HG03097 (cell line): ENCODE results near the gene EDEM1.
A peak's percentile ranks its signal among the peaks of the same experiment; 100 is the strongest.

ENCODE experiments used
- ATAC-seq: cut with Tn5 transposase; IDR thresholded peaks from one replicate; pipeline ENCODE4 v1.9.1; 2021; ENCODE audit not compliant: unreplicated experiment, low FRiP score

The EDEM1 gene

GRCh38 chr3:5197470-5198312 lies 10.2 kb downstream of the EDEM1 start:
- peak; percentile 61 for ATAC-seq

GRCh38 chr3:5198313-5198677 lies 10.8 kb downstream of the EDEM1 start:
- no peak for ATAC-seq

- ATAC-seq = peak; percentile 23
Observed at GRCh38 chr3:5198986-5199731, 11.7 kb downstream of the EDEM1 start.

DNA sequence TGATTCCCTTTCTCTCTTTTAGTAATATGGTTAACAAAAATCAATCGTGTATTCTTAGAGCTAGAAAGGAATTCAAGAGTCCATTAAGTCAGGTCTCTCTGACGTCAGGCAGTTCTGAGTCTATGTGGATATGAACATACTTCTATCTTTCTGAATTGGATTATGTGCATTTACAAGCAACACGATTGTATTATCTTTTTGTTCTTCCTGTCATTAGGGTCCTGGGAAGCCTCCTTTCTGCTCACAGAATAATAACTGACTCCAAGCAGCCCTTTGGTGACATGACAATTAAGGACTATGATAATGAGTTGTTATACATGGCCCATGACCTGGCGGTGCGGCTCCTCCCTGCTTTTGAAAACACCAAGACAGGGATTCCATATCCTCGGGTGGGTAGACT lies 14.0 kb downstream of the EDEM1 start:
- ATAC-seq = no peak

- no peak for ATAC-seq
Observed at GRCh38 chr3:5202222-5202621, 14.7 kb downstream of the EDEM1 start.

DNA sequence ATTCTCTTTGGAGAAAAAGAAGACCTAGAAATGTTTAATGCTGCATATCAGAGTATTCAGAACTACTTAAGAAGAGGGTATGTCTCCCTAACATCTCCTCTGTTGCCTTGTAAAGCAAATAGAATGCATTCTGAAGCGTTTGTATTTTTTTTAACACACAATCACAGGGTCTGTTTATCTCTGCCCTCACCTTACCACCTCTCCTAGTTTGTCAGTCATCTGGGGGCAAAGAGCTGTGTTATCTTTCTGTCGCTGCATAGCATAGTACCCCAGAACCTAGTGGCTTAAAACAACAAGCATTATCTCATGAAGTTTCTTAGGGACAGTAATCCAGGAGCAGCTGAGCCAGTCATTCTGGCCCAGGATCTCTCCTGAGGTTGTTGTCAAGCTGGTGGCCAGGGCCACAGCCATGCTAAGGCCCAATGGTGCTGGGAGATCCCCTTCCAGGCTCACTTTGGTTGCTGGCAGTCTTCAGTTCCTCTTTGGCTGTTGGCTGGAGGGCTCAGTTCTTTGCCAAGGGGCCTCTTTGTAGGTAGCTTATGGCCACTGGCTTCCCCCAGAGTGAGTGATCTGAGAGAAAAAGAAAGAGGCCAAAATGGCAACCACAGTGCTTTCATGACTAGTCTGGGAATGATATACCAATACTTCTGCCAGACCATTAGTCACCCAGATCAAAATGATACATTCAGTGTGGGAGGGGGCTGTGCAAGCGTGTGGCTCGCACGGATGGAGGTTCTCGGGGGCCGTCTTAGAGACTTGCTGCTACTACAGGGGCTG lies 17.8 kb downstream of the EDEM1 start:
- peak; percentile 98 for ATAC-seq

DNA sequence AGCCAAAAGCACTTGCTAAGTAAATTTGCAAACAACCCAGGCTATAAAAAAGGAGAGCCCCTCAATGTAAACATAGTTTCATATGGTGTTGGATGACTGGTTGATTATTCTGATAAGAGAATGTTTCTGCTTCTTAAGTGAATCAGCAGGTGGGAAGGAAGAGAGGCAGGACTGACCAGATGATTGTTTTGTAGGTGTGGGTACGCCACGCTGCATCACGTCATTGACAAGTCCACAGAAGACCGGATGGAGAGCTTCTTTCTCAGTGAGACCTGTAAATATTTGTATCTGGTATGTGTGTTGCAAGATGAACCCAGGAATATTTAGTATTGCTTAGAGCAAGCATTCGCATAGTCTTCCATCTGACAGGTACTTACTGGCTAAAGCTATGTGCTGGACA lies 23.4 kb downstream of the EDEM1 start:
- ATAC-seq = no peak

DNA sequence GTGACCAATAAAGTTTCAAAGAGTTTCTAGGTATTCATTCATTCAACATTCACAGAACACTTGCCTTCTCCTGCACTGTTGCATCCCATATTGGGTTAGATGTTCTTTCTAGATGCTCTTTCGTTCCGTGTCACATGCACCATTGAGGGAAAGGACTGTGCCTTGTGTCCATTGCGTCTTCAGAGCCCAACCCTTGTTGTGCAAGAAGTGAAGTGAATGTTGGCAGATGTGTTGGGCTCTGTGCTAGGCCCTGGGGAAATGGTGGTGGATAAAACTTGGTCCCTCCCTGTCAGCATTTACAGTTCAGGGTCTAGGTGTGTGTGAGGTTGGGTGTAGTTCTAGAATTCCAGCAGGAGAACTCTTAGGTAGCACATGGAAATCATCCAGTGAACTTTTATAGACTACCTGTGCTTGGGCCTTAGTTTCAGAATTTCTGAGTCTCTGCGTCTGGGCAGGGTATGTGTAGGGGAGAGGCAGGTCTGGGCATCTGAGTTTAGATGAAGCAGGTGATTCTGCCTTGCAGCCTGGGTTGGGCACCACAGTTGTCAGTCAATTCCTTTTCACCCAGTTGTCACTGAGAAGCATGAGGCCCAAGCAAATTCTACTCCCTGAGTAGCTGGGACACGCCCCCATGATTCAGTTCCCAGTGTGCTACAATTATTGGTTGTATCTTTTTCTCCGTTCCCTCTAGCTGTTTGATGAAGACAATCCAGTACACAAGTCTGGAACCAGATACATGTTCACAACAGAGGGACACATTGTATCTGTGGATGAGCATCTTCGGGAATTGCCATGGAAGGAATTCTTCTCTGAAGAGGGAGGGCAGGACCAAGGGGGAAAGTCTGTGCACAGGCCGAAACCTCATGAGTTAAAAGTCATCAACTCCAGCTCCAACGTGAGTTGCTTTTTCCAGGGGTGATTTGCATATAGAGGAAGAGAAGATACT lies 25.4 kb downstream of the EDEM1 start:
- ATAC-seq = no peak

- ATAC-seq = no peak
Observed at GRCh38 chr3:5213574-5213966, 26.1 kb downstream of the EDEM1 start.

- no peak for ATAC-seq
Observed at GRCh38 chr3:5214352-5214751, 26.8 kb downstream of the EDEM1 start.

DNA sequence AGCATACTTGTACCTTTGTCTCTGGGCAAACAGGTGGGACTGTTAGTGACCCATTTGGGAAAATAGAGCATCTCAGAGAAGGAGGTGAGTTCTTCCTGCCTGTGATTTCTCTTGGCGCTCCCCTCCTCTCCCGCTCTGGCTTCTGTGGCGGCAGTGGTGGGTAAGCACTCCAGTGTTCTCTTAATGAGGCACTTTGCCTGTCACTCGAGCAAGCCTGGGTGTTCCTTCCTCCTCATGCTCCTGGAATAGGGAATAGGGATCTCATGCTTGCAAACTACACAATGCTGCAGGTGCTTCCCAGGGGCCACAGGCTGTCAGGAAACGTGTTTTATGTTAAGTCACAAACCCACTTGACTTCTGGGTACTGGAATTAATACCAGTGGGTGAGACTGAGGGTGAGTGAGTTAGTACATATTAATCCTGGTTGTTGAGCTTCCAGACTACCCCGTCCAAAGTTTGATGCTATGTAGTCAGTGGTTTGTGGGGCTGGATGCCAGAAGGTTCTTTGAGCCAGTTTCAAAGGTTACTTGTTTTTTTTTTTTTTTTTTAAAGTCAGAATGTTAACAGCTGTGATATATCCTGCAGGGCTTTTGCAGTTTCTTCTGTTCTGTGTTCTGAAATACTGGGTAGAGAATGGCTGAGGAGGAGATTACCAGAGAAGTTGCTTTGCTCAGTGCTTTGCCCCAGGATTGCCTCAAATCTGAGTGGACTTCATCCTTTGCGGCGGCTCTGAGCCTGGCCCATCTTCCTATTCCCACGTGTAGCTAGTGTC lies 30.5 kb downstream of the EDEM1 start:
- no peak for ATAC-seq

DNA sequence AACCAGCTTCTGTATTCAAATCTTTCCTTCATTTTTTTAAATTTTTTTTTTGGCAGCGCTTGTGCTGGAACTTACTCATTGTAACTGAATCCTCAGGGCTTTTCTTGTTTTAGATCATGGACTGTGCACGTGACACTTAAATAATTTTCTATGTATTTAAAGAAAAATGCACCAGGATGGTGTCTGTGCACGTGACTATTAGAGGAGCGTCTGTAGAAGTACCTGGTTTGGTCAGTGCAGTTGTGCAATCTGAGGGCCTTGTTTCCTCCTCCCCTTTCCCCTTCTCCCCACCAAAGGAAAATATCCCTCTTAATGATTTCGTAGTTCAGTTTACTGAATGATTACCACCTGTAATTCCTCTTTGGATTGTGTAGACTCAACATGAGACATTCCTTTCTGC lies 31.3 kb downstream of the EDEM1 start:
- ATAC-seq = no peak

DNA sequence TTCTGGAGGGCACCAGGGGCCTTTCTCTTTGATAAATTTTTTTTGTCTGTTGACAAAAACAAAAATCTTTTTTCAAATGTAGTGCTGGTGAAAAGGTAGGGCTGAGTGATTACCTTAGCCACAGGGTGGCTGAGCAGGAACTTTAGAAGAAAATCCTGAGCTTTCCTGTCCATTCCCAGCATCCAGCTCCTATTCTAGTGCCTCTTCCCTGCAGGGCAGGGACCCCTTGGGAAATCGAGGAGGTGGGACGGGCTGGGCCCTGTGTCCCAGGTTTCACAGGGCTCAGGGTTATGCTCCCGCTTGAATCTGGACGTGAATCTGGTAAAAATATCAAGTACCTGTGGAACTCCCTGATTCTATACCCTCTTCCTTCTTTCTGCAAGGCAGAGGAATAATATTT lies 31.7 kb downstream of the EDEM1 start:
- no peak for ATAC-seq

- ATAC-seq = no peak
Observed at GRCh38 chr3:5220193-5220592, 32.7 kb downstream of the EDEM1 start.

DNA sequence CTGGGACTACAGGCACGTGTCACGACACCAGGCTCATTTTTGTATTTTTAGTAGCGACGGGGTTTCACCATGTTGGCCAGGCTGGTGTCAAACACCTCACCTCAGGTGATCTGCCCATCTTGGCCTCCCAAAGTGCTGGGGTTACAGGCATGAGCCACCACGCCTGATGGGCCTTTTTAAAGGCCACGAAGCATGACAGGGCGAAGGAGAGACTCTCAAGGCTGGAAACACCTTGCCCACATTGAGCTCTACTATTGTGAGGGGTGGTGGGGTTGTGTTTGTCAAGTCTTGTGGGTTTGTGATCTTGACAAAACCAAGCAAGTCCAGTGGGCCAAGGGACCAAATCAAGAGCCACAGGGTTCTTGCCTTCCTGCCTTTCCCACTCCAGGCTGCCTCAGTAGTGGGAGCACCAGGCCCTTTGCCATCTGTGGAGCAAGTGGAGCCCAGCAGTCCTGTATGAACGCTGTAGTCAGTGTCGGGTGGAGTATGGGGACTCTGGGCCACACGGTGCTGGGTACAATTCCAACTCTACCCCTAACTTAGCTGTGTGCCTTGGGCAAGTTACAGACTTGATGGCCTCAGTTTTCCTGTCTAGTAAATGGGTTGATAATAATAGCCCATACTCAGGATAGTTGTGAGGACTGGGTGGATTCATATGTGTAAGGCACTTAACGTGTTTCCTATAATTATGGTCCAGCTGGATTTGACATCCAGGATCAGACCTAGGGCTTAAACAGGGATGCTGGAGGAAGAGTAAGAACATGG lies 33.3 kb downstream of the EDEM1 start:
- ATAC-seq = no peak

GRCh38 chr3:5221701-5222100 lies 34.2 kb downstream of the EDEM1 start:
- no peak for ATAC-seq

- ATAC-seq = no peak
Observed at GRCh38 chr3:5222283-5223005, 34.9 kb downstream of the EDEM1 start.

GRCh38 chr3:5226783-5227182 lies 39.3 kb downstream of the EDEM1 start:
- no peak for ATAC-seq
